Choroid plexus epithelial cell (primary cell): ENCODE results near the gene RRAGD.

Experiments used
- DNase-seq: peaks from one replicate; pipeline ENCODE4 v3.0.0-alpha.2; 2010; ENCODE audit warnings: low read depth
- H3K4me3 ChIP-seq: 2 replicates; pipeline ENCODE4 v1.5.1; 2011; ENCODE audit warnings: low read depth, mild to moderate bottlenecking, control low read depth, low read length, moderate library complexity
- CTCF ChIP-seq: conservative IDR thresholded peaks from 2 replicates; pipeline ENCODE4 v1.5.1; 2011; ENCODE audit warnings: low read depth, mild to moderate bottlenecking, control low read depth, inconsistent platforms, low read length, moderate library complexity

Gene RRAGD

GRCh38 chr6:89378628-89379027 is 33.4 kb downstream of the RRAGD start:
- no peak overlapping the region for H3K4me3 ChIP-seq
- DNase-seq: no peak
- no peak for TF ChIP-seq CTCF

DNA sequence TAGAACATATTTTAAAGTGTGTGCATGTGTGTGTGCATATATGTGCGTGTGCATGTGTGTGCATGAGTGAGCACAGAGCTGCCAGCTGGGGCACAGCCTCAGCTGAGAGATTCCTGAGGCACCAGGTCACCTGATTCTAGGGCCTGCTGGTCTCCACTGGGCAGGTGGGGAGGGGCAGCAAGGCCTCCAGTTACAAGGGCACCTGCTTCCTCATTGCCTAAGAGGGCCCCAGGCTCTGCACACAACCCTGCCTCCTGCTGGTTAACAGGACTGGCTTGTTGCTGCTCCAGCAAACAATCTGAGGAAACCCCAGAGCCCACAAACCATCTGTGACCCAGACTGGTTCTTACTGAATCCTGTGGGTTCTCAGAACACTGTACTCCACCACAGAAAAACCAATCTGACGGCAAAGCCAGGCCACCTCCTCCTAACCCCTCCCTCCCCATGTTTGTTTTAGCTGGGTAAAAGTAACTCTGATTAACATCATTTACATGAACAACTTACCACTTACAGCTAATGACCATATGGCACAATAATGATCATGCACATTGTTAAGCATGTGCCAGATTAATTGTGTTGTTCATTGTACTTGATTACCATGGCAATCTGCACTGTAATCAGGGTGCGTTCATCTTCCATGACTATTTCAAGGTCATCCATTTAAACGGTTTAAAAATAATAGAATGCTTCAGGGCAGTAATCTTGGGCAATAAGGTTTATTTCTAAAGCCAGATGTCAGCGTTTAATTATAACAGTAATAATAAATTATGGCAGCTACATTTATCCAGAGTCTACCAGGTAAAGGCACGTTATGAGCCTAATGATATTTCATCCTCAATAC is 36.4 kb downstream of the RRAGD start:
- peak; percentile 39 for DNase-seq
- no peak overlapping the region for H3K4me3 ChIP-seq
- peak; percentile 44 for TF ChIP-seq CTCF

DNA sequence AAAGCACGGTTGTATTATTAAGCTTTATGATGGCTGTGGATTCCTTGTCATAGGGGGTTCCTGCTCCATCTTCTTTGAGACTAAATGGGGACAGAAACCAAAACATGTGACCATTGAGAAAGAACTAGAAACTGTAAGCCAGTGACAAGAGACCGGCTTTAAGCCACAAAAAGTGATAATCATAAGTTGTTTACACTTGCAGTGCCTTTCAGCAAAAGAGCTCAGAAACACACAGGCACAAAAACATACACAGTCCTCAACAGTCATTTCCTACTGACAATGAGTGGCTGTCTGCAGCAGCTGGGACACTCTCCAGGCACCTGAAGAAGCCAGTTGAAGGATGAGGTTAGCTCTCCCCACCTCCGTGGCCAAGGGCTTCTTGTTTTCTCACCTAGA is 39.6 kb downstream of the RRAGD start:
- DNase-seq: no peak
- TF ChIP-seq CTCF: no peak
- H3K4me3 ChIP-seq: no peak overlapping the region

DNA sequence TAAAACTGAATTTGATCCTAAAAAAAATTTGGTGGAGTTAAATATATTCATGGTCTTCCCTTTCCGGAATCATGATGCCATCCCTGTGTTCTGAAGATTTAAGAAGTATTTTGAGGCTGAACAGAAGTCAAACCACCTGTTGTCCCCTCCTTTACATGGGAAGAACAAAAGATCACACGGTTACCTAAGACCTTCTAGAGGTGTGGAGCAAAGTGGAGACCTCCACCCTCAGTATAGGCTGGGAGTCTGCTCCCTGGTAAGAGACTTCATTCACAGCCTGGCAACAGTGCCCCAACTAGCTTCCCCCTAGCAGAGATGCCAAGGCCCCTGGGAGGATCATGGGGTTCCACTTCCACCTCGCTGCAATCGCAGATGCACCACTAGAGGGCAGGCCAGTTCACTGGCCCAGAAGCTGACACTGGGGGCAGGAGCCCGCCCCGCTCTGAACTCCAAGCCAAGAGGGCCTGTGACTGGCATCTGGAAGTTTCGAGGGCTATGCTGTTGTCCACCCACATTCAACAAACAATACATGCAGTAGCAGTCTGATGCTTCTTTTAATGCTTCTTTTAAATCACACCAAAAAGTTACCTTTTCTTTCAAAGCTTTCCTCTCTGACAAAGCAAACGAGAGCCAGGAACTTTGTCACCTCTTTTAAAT is 40.1 kb downstream of the RRAGD start:
- TF ChIP-seq CTCF: peak; percentile 98
- no peak overlapping the region for H3K4me3 ChIP-seq
- DNase-seq: peak; percentile 55

DNA sequence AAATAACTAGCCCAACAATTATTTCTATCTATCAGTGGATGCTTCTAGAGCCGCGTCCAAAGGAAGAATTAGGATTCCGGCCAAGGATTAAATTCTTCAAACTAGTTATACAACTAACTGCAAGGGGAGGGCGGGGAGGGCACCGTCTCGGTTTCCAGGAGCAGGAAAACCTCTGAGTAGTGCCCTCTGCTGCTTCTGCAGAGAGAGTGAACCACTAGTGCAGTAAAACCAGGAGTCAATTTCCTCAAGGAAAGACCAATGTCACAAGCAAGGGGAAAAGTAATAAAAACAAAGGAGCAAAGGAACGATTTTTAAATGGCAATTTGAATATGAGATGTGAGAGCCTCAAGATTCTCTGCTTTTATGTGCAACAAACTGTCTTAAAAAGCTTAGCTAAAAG is 43.1 kb downstream of the RRAGD start:
- peak; percentile 71 for DNase-seq
- TF ChIP-seq CTCF: peak; percentile 74

DNA sequence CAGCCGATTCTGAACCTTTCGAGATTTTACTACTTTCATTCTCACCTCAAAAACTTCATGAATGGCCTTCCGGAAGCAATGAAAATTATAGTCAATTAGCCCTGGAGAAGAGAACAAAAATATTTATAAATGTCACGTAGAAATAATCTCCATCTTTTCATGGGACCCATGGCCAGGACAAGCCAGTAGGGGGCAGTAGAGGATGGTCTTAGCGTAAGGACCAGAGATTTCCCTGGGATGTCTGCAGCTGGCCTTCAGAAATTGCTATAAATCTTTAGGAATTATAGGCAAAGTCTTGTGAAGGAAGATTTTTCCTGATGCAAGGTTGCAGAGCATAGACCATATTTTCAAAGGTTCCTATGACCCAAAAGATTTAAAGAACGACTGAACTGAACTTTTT is 44.0 kb downstream of the RRAGD start:
- peak; percentile 73 for DNase-seq
- TF ChIP-seq CTCF: peak; percentile 95
- no peak overlapping the region for H3K4me3 ChIP-seq

More for the DNA sequence above, 43.1 kb downstream of the RRAGD start:
- no peak overlapping the region for H3K4me3 ChIP-seq
